NCI-H1694 treated with DMSO at 0.1 percent for 48 hours (cell line): ENCODE data around the gene ABCG2.
"Not testable (repeated sequence)": the region's sequence is repeated elsewhere in the genome, so short reads cannot be mapped to it uniquely, and the experiment has no call there.

Source experiments
- DNase-seq: peaks from one replicate; lab custom pipeline; 2025; lab: John Stamatoyannopoulos, UW

ABCG2 gene

GRCh38 chr4:88166608-88167007, 8.2 kb upstream of the ABCG2 start:
- no peak for DNase-seq

- DNase-seq: no peak
Measured at GRCh38 chr4:88163336-88163735, 4.9 kb upstream of the ABCG2 start.

GRCh38 chr4:88162626-88163025, 4.2 kb upstream of the ABCG2 start:
- DNase-seq: no peak

GRCh38 chr4:88159229-88159725, 838 bp upstream of the ABCG2 start:
- no peak for DNase-seq

GRCh38 chr4:88158038-88158488, 376 bp downstream of the ABCG2 start:
- no peak for DNase-seq

GRCh38 chr4:88152331-88152730, 6.1 kb downstream of the ABCG2 start:
- DNase-seq: not testable (repeated sequence)

GRCh38 chr4:88148560-88148959, 9.9 kb downstream of the ABCG2 start:
- DNase-seq: no peak

- DNase-seq: no peak
Measured at GRCh38 chr4:88147799-88148217, 10.6 kb downstream of the ABCG2 start.

GRCh38 chr4:88146891-88147290, 11.5 kb downstream of the ABCG2 start:
- DNase-seq: no peak

GRCh38 chr4:88144866-88145300, 13.6 kb downstream of the ABCG2 start:
- no peak for DNase-seq

GRCh38 chr4:88144048-88144447, 14.4 kb downstream of the ABCG2 start:
- no peak for DNase-seq

GRCh38 chr4:88143504-88143903, 14.9 kb downstream of the ABCG2 start:
- no peak for DNase-seq

- no peak for DNase-seq
Measured at GRCh38 chr4:88138561-88138960, 19.9 kb downstream of the ABCG2 start.

- DNase-seq: no peak
Measured at GRCh38 chr4:88137112-88137511, 21.3 kb downstream of the ABCG2 start.

GRCh38 chr4:88136249-88136648, 22.2 kb downstream of the ABCG2 start:
- no peak for DNase-seq

GRCh38 chr4:88135356-88135663, 23.1 kb downstream of the ABCG2 start:
- no peak for DNase-seq

- DNase-seq: no peak
Measured at GRCh38 chr4:88134536-88135355, 23.7 kb downstream of the ABCG2 start.

- no peak for DNase-seq
Measured at GRCh38 chr4:88134111-88134510, 24.3 kb downstream of the ABCG2 start.

GRCh38 chr4:88130544-88131305, 27.7 kb downstream of the ABCG2 start:
- DNase-seq: no peak

GRCh38 chr4:88130003-88130402, 28.4 kb downstream of the ABCG2 start:
- no peak for DNase-seq

GRCh38 chr4:88122260-88122659, 36.2 kb downstream of the ABCG2 start:
- not testable (repeated sequence) for DNase-seq

- no peak for DNase-seq
Measured at GRCh38 chr4:88119943-88120342, 38.5 kb downstream of the ABCG2 start.

GRCh38 chr4:88115587-88115986, 42.9 kb downstream of the ABCG2 start:
- DNase-seq: no peak
